GM19438 (cell line): ENCODE data around the gene TMEM128.
"Not testable (repeated sequence)": the region's sequence is repeated elsewhere in the genome, so short reads cannot be mapped to it uniquely, and the experiment has no call there.

ENCODE experiments used
- ATAC-seq: cut with Tn5 transposase; IDR thresholded peaks from one replicate; pipeline ENCODE4 v1.9.1; 2021; ENCODE audit warnings: low read depth; ENCODE audit not compliant: unreplicated experiment

Gene TMEM128

GRCh38 chr4:4257705-4258104 lies 9.7 kb upstream of the TMEM128 start:
- ATAC-seq = not testable (repeated sequence)

GRCh38 chr4:4256799-4257198 lies 8.8 kb upstream of the TMEM128 start:
- ATAC-seq = no peak

GRCh38 chr4:4254666-4255065 lies 6.6 kb upstream of the TMEM128 start:
- no peak for ATAC-seq

- no peak for ATAC-seq
These were observed 6.2 kb upstream of the TMEM128 start for GRCh38 chr4:4254199-4254598.

- no peak for ATAC-seq
These were observed 1.8 kb upstream of the TMEM128 start for GRCh38 chr4:4249866-4250265.

- not testable (repeated sequence) for ATAC-seq
These were observed 1.3 kb upstream of the TMEM128 start for GRCh38 chr4:4249342-4249741.

- ATAC-seq = no peak
These were observed 821 bp upstream of the TMEM128 start for GRCh38 chr4:4248885-4249203.

- no peak for ATAC-seq
These were observed 361 bp downstream of the TMEM128 start for GRCh38 chr4:4247696-4248028.

GRCh38 chr4:4245172-4245571 lies 2.9 kb downstream of the TMEM128 start:
- no peak for ATAC-seq

GRCh38 chr4:4239551-4239950 lies 8.5 kb downstream of the TMEM128 start:
- ATAC-seq = not testable (repeated sequence)

- ATAC-seq = no peak
These were observed 14.4 kb downstream of the TMEM128 start for GRCh38 chr4:4233610-4234009.

- no peak for ATAC-seq
These were observed 19.7 kb downstream of the TMEM128 start for GRCh38 chr4:4228356-4228668.

GRCh38 chr4:4227510-4228355 lies 20.3 kb downstream of the TMEM128 start:
- no peak for ATAC-seq

- no peak for ATAC-seq
These were observed 21.2 kb downstream of the TMEM128 start, which contains the start of gene OTOP1 for GRCh38 chr4:4226606-4227438. TSS of gene OTOP1 (minus strand) at chr4:4226929. CDS start at chr4:4226864, 65 bp downstream.

- no peak for ATAC-seq
These were observed 22.0 kb downstream of the TMEM128 start for GRCh38 chr4:4225915-4226605.

GRCh38 chr4:4217113-4217512 lies 30.9 kb downstream of the TMEM128 start:
- ATAC-seq = no peak

- no peak for ATAC-seq
These were observed 31.4 kb downstream of the TMEM128 start for GRCh38 chr4:4216648-4217047.

- ATAC-seq = not testable (repeated sequence)
These were observed 34.3 kb downstream of the TMEM128 start for GRCh38 chr4:4213674-4214073.

- ATAC-seq = no peak
These were observed 41.8 kb downstream of the TMEM128 start for GRCh38 chr4:4206204-4206603.

- no peak for ATAC-seq
These were observed 43.6 kb downstream of the TMEM128 start for GRCh38 chr4:4204401-4204745.

- no peak for ATAC-seq
These were observed 44.2 kb downstream of the TMEM128 start for GRCh38 chr4:4203688-4204400.
